HL-60 (cell line): ENCODE measurements around the gene ZNF292.
"Not testable (repeated sequence)": the region's sequence is repeated elsewhere in the genome, so short reads cannot be mapped to it uniquely, and the experiment has no call there.

Source experiments
- DNase-seq, 2 experiments: peaks; one replicate each; pipeline ENCODE4 v3.0.0-alpha.2; 2010 to 2020; ENCODE audit warnings: low read depth in 1 of 2, low spot score in 1 of 2
- H3K27ac ChIP-seq: fragments of 250-450 bp; sonication (Bioruptor Pico); replicated peaks from 2 replicates; pipeline ENCODE4 v1.5.1; 2020; ENCODE audit warnings: mild to moderate bottlenecking, moderate library complexity
- H3K27me3 ChIP-seq: fragments of 250-450 bp; sonication (Bioruptor Pico); 2 replicates; pipeline ENCODE4 v1.5.1; 2021; ENCODE audit warnings: mild to moderate bottlenecking, moderate library complexity; ENCODE audit not compliant: insufficient read depth, poor library complexity, severe bottlenecking
- H3K4me3 ChIP-seq: replicated peaks from 2 replicates; pipeline ENCODE4 v1.5.1; 2011; ENCODE audit warnings: mild to moderate bottlenecking, control low read depth, low read length; ENCODE audit not compliant: insufficient read depth
- GABPA ChIP-seq: IDR thresholded peaks from 2 replicates; pipeline ENCODE4 v1.6.1; 2012; ENCODE audit warnings: low read depth
- POLR2AphosphoS5 ChIP-seq: IDR thresholded peaks from 2 replicates; pipeline ENCODE4 v1.6.1; 2012; ENCODE audit warnings: low read depth
- SPI1 ChIP-seq: IDR thresholded peaks from 2 replicates; pipeline ENCODE4 v1.6.1; 2012; ENCODE audit warnings: low read depth, mild to moderate bottlenecking, borderline replicate concordance
- TF ChIP-seq, protein P1 (sequence below): IDR thresholded peaks from 2 replicates; pipeline ENCODE4 v1.6.1; 2012; ENCODE audit warnings: low read depth; ENCODE audit not compliant: insufficient replicate concordance
- TF ChIP-seq, protein P2 (sequence below): IDR thresholded peaks from one replicate; pipeline ENCODE4 v1.5.1; 2011; ENCODE audit warnings: low read length, control low read depth, inconsistent platforms; ENCODE audit not compliant: insufficient read depth

Gene ZNF292

DNA sequence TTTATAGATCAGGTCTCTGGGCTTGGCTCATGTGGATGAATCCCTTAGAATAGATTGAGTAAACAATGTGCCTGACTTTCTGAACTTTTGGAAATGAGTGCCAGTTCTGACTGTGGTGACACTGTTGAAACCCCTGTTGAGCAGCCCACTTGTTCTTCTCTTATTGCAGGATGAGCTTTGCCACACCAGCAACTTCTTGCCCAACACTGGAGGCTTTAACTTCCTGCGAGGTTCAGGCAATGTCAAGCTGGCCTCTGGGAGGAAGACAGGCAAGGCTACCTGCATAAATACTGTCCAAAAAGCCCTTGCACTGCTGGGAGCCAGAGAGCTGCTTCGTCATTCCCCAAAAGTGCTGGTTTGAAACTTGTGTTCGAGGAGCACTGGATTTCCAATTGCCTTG, 134.2 kb downstream of the ZNF292 start:
- no peaks in the 10 kb centered on the region for H3K27me3 ChIP-seq
- no peak overlapping the region for H3K4me3 ChIP-seq
- TF ChIP-seq GABPA (no peak), POLR2AphosphoS5 (peak; percentile 21; the same call in 1 of the 2 replicates)
- H3K27ac ChIP-seq, result peak overlapping the region; percentile 44
- peak; percentile 11 to 90 for DNase-seq

DNA sequence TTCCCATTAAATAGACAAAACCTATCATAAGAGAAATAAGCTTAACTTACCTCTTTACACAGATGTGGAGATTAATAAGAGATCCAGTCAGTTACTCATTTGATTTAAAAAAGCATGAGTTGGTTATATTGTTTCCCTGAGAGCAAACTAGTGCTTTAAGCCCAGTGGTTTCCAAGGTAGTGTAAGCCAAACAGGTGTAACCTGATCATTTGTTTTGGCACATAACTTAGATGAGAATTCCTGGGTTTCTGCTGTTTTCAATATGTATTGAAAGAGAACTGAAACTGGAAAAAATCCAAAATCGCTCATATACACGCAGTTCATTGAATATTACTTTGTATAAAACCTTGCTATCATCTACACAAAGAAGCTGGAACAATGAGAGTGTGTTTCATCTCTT, 136.5 kb downstream of the ZNF292 start:
- DNase-seq, result no peak
- H3K27me3 ChIP-seq, result no peaks in the 10 kb centered on the region
- H3K4me3 ChIP-seq, result no peak overlapping the region
- TF ChIP-seq SPI1 (no peak), POLR2AphosphoS5 (no peak), GABPA (no peak)
- TF ChIP-seq, protein P1, sequence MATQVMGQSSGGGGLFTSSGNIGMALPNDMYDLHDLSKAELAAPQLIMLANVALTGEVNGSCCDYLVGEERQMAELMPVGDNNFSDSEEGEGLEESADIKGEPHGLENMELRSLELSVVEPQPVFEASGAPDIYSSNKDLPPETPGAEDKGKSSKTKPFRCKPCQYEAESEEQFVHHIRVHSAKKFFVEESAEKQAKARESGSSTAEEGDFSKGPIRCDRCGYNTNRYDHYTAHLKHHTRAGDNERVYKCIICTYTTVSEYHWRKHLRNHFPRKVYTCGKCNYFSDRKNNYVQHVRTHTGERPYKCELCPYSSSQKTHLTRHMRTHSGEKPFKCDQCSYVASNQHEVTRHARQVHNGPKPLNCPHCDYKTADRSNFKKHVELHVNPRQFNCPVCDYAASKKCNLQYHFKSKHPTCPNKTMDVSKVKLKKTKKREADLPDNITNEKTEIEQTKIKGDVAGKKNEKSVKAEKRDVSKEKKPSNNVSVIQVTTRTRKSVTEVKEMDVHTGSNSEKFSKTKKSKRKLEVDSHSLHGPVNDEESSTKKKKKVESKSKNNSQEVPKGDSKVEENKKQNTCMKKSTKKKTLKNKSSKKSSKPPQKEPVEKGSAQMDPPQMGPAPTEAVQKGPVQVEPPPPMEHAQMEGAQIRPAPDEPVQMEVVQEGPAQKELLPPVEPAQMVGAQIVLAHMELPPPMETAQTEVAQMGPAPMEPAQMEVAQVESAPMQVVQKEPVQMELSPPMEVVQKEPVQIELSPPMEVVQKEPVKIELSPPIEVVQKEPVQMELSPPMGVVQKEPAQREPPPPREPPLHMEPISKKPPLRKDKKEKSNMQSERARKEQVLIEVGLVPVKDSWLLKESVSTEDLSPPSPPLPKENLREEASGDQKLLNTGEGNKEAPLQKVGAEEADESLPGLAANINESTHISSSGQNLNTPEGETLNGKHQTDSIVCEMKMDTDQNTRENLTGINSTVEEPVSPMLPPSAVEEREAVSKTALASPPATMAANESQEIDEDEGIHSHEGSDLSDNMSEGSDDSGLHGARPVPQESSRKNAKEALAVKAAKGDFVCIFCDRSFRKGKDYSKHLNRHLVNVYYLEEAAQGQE, result no peak
- TF ChIP-seq, protein P2, sequence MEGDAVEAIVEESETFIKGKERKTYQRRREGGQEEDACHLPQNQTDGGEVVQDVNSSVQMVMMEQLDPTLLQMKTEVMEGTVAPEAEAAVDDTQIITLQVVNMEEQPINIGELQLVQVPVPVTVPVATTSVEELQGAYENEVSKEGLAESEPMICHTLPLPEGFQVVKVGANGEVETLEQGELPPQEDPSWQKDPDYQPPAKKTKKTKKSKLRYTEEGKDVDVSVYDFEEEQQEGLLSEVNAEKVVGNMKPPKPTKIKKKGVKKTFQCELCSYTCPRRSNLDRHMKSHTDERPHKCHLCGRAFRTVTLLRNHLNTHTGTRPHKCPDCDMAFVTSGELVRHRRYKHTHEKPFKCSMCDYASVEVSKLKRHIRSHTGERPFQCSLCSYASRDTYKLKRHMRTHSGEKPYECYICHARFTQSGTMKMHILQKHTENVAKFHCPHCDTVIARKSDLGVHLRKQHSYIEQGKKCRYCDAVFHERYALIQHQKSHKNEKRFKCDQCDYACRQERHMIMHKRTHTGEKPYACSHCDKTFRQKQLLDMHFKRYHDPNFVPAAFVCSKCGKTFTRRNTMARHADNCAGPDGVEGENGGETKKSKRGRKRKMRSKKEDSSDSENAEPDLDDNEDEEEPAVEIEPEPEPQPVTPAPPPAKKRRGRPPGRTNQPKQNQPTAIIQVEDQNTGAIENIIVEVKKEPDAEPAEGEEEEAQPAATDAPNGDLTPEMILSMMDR, result no peak
- no peak overlapping the region for H3K27ac ChIP-seq

DNA sequence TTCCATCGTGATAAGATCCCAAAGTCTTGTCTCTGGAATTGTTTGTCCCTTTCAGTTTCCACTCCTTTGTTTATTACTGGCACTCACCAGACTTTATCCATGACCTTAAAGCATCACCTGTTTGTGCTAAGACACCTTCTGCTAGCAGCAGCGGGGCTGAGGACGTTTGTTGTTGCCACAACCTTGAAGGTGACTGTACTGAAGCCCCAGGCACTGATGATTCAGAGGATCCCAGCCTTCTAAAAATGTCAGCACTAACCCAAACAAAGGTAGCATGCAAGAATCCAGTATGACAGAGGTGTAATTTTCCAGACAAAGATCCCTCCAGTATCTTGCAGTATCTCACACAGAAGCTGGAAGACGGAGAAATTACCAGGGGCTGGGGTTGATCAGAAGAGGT, 138.2 kb downstream of the ZNF292 start:
- H3K27ac ChIP-seq, result no peak overlapping the region
- no peak overlapping the region for H3K4me3 ChIP-seq
- no peaks in the 10 kb centered on the region for H3K27me3 ChIP-seq
- no peak for DNase-seq
- TF ChIP-seq, protein P1, result no peak
- TF ChIP-seq SPI1, result no peak
- no peak for TF ChIP-seq POLR2AphosphoS5
- no peak for TF ChIP-seq GABPA
- TF ChIP-seq, protein P2, result no peak

DNA sequence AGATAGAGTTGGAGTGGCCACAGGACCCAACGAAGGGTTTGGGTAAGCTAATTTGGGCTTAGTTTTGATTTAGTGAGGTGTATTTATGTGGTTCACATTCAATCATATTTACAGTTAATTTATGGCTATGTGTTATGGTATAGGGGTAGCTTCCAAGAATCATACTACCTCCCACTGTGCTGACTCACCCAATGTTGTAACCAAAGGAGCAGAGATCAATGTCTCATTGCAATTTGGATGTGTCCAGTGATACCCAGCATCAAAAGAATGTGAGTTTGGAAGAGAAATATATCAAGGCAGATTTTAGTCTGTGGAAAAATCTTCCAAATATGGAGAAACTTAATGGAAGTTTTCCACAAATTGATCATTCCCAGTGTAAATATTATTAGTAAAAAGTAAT, 141.8 kb downstream of the ZNF292 start:
- no peak overlapping the region for H3K27ac ChIP-seq
- H3K27me3 ChIP-seq, result no peaks in the 10 kb centered on the region
- no peak for DNase-seq
- H3K4me3 ChIP-seq, result no peak overlapping the region
- TF ChIP-seq SPI1, result no peak
- TF ChIP-seq, protein P1, result no peak

DNA sequence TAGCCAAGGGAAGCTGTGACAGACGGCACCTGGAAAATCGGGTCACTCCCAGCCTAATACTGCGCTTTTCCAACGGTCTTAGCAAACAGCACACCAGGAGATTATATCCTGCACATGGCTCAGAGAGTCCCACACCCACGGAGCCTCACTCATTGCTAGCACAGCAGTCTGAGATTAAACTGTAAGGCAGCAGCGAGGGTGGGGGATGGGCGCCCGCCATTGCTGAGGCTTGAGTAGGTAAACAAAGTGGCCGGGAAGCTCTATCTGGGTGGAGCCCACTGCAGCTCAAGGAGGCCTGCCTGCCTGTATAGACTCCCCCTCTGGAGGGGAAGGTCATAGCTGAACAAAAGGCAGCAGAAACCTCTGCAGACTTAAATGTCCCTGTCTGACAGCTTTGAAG, 145.9 kb downstream of the ZNF292 start:
- not testable (repeated sequence) for DNase-seq, H3K27me3 ChIP-seq, H3K27ac ChIP-seq, H3K4me3 ChIP-seq
